Prostate gland (tissue), 2 donors: ENCODE measurements around the gene DAAM1. TPM values are rescaled to one million over a fixed set of nuclear protein-coding genes. Genes with fewer than 3 reads are reported as not detected.

Source experiments
- DNase-seq: peaks from one replicate; pipeline ENCODE4 v3.0.0-alpha.2; 2019; ENCODE audit warnings: low spot score
- H3K27ac ChIP-seq, 2 donors: fragments of 200-600 bp; sonication (generic); 2 replicates each; pipeline ENCODE4 v1.5.1; 2017 to 2019
- H3K27me3 ChIP-seq: fragments of 200-600 bp; sonication (generic); replicated peaks from 2 replicates; pipeline ENCODE4 v1.5.1; 2019; ENCODE audit not compliant: insufficient read depth
- H3K36me3 ChIP-seq, 2 donors: fragments of 200-600 bp; sonication (generic); 1 replicate in 1 of 2; 2 replicates in 1 of 2; pipeline versions ENCODE4 v1.5.1 to v1.8.1; 2017 to 2019
- H3K4me1 ChIP-seq: fragments of 200-600 bp; sonication (generic); replicated peaks from 2 replicates; pipeline ENCODE4 v1.5.1; 2019
- H3K4me3 ChIP-seq, 2 donors: fragments of 200-600 bp; sonication (generic); 2 replicates each; pipeline ENCODE4 v1.5.1; 2017 to 2019
- H3K9me3 ChIP-seq: fragments of 200-600 bp; sonication (generic); 2 replicates; pipeline ENCODE4 v1.5.1; 2017
- POLR2A ChIP-seq: fragments of 450-650 bp; IDR thresholded peaks from one replicate; pipeline ENCODE4 v1.6.1; 2016; ENCODE audit warnings: antibody characterized with exemption, mild to moderate bottlenecking
- POLR2AphosphoS5 ChIP-seq: sonication (generic); formaldehyde crosslinking; IDR thresholded peaks from one replicate; pipeline ENCODE4 v1.6.1; 2017; ENCODE audit warnings: antibody characterized with exemption
- WGBS: methylation state at CpG from one replicate; pipeline ENCODE4 v1.1.5; 2018; 5-methylcytosine and 5-hydroxymethylcytosine counted together
- intact Hi-C: fragments of 100-400 bp; cut with DNase I; formaldehyde crosslinking; loops from one replicate; pipeline ENCODE4 v1.14.2; 2022
- total RNA-seq, 2 donors: library from RNA; depleted of rRNA; stranded (reverse); fragments of >200 nt; gene quantifications; one replicate each; pipeline ENCODE4 v1.1.0, GENCODE V29; 2016
- TF ChIP-seq, protein P1 (sequence below), 4 experiments: fragments of 200-600 bp in 2 of 4; fragments of 450-650 bp in 2 of 4; sonication (generic) in 2 of 4; IDR thresholded peaks; 1 replicate in 3 of 4; 2 replicates in 1 of 4; pipeline ENCODE4 v1.5.1; 2016 to 2019; ENCODE audit warnings: antibody characterized with exemption in 4 of 4, mild to moderate bottlenecking in 2 of 4, moderate library complexity in 2 of 4

Gene DAAM1
- total RNA-seq, 2 donors from 2014 or later: 35.4 to 58.3 TPM

DNA sequence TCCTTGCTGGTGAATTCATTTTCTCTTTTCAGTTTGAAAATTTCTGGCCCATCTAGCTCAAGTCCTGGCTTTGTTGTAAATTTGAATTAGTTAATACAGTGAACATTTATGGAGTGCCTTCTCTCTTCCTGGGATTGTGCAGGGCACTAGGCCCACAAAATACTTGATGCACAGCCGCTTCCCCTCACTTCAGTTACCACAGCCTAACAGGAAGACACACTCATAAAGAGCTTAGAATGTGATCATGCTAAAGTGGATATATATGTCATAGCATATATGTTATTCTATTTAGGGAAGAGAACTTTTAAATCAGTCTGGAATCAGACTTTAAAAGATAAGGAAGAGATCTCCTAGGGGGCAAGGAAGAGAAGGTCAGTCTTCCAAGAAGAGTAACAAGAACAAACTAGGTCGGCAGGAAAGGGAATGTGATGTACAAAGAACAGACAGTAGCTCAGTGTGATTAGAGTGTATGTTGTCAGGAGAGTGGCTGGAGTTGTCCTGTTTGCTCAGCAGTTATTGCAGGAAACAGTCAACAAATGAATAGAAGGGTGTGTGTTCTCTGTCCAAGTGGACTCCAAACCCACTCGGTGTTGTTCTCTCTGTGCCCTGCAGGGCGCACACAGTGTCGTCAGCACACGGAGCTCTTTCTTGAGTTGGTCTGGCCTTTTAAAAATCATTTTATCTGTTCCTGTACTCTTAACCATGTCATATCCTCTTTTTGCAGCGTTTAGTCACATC is 74.4 kb downstream of the DAAM1 start:
- H3K4me3 ChIP-seq: no peak overlapping the region
- 37% methylated on average over 7 of the region's 7 CpGs for WGBS
- no peaks in the 10 kb centered on the region for H3K36me3 ChIP-seq
- no peaks in the 10 kb centered on the region for H3K9me3 ChIP-seq
- peak overlapping the region; percentile 34 to 47 for H3K27ac ChIP-seq
- no peaks in the 10 kb centered on the region for H3K27me3 ChIP-seq
- intact Hi-C loops: no loop called here
- H3K4me1 ChIP-seq: no peaks in the 10 kb centered on the region
- TF ChIP-seq POLR2A: no peak
- TF ChIP-seq, protein P1, sequence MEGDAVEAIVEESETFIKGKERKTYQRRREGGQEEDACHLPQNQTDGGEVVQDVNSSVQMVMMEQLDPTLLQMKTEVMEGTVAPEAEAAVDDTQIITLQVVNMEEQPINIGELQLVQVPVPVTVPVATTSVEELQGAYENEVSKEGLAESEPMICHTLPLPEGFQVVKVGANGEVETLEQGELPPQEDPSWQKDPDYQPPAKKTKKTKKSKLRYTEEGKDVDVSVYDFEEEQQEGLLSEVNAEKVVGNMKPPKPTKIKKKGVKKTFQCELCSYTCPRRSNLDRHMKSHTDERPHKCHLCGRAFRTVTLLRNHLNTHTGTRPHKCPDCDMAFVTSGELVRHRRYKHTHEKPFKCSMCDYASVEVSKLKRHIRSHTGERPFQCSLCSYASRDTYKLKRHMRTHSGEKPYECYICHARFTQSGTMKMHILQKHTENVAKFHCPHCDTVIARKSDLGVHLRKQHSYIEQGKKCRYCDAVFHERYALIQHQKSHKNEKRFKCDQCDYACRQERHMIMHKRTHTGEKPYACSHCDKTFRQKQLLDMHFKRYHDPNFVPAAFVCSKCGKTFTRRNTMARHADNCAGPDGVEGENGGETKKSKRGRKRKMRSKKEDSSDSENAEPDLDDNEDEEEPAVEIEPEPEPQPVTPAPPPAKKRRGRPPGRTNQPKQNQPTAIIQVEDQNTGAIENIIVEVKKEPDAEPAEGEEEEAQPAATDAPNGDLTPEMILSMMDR (IDR thresholded peaks at IDR 0.05): peak in 3 of 4 experiments; percentile 9 to 45 (median 25)
- peak; percentile 87 for TF ChIP-seq POLR2AphosphoS5
- DNase-seq: peak; percentile 48

DNA sequence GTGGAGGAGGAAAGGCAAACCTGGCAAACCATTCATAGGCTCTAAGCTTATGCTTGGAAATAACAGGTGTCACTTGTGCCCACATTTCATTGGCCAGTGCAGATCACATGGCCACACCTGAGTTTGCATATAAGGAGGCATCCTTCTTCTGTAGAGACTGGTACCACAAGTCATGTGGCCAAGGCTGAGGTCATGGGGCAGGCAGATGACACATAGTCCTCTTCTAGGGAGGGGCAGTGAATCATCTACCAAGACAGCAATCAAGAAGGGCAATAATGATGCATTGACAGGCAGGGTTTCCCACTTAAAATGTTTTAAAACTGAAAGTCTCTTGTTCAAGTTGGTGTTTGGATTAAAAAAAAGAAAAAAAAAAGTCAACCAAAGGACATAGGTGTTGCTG is 77.3 kb downstream of the DAAM1 start:
- no peaks in the 10 kb centered on the region for H3K27me3 ChIP-seq
- no peaks in the 10 kb centered on the region for H3K9me3 ChIP-seq
- no peaks in the 10 kb centered on the region for H3K4me1 ChIP-seq
- TF ChIP-seq, protein P1 (IDR thresholded peaks at IDR 0.05): no peak
- TF ChIP-seq POLR2A (no peak), POLR2AphosphoS5 (no peak)
- no peak overlapping the region for H3K27ac ChIP-seq
- intact Hi-C loops: no loop called here
- no peak for DNase-seq
- H3K4me3 ChIP-seq: no peak overlapping the region
- H3K36me3 ChIP-seq: no peaks in the 10 kb centered on the region

DNA sequence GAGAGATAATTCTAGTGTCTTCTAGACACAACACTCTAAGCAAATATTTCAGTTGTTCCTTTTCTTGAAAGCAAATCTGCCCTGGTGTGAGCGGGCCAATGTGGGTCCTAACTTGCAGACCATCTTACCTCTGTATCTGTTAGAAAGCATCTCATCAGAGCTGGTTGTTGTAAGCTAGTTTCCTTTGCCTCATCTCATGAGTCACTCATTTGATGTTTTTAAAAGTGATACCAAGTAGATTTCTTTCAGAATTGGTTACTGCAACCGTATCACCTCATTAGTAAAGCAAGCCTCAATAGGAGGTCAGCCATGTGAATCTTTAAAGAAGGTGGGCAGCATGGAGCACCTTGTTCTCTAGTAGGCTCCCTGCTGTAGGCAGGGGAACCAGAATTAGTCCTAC is 78.6 kb downstream of the DAAM1 start:
- no peak overlapping the region for H3K4me3 ChIP-seq
- intact Hi-C loops: no loop called here
- H3K36me3 ChIP-seq: no peaks in the 10 kb centered on the region
- no peaks in the 10 kb centered on the region for H3K4me1 ChIP-seq
- 95% methylated on average over 2 of the region's 2 CpGs for WGBS
- no peak for DNase-seq
- H3K9me3 ChIP-seq: no peaks in the 10 kb centered on the region
- no peak overlapping the region for H3K27ac ChIP-seq
- TF ChIP-seq POLR2AphosphoS5 (no peak), POLR2A (no peak)
- TF ChIP-seq, protein P1 (IDR thresholded peaks at IDR 0.05): no peak
- H3K27me3 ChIP-seq: no peaks in the 10 kb centered on the region

DNA sequence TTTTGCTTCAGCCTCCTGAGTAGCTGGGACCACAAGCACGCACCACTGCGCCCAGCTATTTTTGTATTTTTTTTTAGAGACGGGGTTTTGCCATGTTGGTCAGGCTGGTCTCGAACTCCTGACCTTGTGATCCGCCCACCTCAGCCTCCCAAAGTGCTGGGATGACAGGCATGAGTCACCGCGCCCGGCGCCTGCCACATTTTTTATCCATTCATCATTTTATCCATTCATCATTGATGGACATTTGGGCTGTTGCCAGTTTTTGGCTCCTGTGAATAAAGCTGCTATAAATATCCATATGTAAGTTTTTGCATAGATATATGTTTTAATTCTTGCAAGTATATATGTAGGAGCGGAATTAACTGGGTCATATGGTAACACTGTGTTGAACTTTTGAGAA is 79.5 kb downstream of the DAAM1 start:
- H3K27me3 ChIP-seq: no peaks in the 10 kb centered on the region
- TF ChIP-seq POLR2AphosphoS5: no peak
- TF ChIP-seq, protein P1 (IDR thresholded peaks at IDR 0.05): no peak
- TF ChIP-seq POLR2A: no peak
- no peak overlapping the region for H3K27ac ChIP-seq
- no peak for DNase-seq
- no peaks in the 10 kb centered on the region for H3K36me3 ChIP-seq
- intact Hi-C loops: no loop called here
- no peaks in the 10 kb centered on the region for H3K4me1 ChIP-seq
- H3K9me3 ChIP-seq: no peaks in the 10 kb centered on the region
- WGBS: 94% methylated on average over 10 of the region's 10 CpGs
- H3K4me3 ChIP-seq: no peak overlapping the region

DNA sequence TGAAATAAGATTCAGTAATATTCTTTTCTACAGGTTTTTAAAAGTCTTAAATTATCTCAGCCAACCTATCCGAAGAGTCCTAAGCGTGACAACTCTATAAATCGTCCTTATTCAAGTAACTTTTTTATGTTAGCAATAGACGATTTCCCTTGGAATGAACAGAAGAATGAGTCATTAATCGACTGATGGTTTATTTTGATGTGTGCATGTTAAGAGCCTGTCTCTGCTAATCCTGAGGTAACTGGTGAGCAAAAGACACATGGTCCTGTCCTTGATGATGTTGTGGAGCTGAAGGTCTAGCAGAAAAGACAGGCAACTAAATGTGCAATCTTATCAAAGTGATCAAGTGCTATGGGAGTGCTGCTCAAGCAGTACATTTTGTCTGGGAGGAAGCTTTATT is 80.4 kb downstream of the DAAM1 start:
- Histone ChIP-seq H3K9me3 (no peaks in the 10 kb centered on the region), H3K4me1 (no peaks in the 10 kb centered on the region), H3K4me3 (no peak overlapping the region), H3K36me3 (no peaks in the 10 kb centered on the region), H3K27ac (no peak overlapping the region), H3K27me3 (no peaks in the 10 kb centered on the region)
- 92% methylated on average over 5 of the region's 5 CpGs for WGBS
- no peak for DNase-seq
- TF ChIP-seq POLR2AphosphoS5: no peak
- TF ChIP-seq POLR2A: no peak
- TF ChIP-seq, protein P1 (IDR thresholded peaks at IDR 0.05): no peak
- intact Hi-C loops: no loop called here
